Pancreas (tissue), 10 donors: ENCODE results near the gene SALL3. TPM values are rescaled to one million over a fixed set of nuclear protein-coding genes. Genes with fewer than 3 reads are reported as not detected.
"Not testable (repeated sequence)": the region's sequence is repeated elsewhere in the genome, so short reads cannot be mapped to it uniquely, and the experiment has no call there.

Source experiments
- ATAC-seq, 4 donors: fragments of 200-7000 bp; cut with Tn5 transposase; one replicate each; pipeline versions ENCODE4 v1.8.0 to v1.9.1; 2020; ENCODE audit warnings: mild to moderate bottlenecking in 4 of 4, moderate library complexity in 4 of 4
- DNase-seq, 6 donors: peaks; one replicate each; pipeline ENCODE4 v3.0.0-alpha.2; 2020
- FAIRE-seq: peaks from 2 replicates; lab custom pipeline; 2012; peaks lifted over from hg19 to GRCh38; lab: Jason Lieb, UNC
- H3K27ac ChIP-seq, 4 donors: fragments of 200-600 bp; sonication (generic); 1 replicate in 3 of 4; 2 replicates in 1 of 4; pipeline versions ENCODE4 v1.5.0 to v1.8.0; 2020
- H3K27me3 ChIP-seq, 4 donors: fragments of 200-600 bp; one replicate each; pipeline ENCODE4 v1.8.0; 2021
- H3K36me3 ChIP-seq, 3 donors: fragments of 200-600 bp; sonication (generic) in 1 of 3; one replicate each; pipeline versions ENCODE4 v1.5.0 to v1.8.0; 2020 to 2021
- H3K4me1 ChIP-seq, 3 donors: fragments of 200-600 bp; one replicate each; pipeline ENCODE4 v1.8.0; 2021
- H3K4me3 ChIP-seq, 4 donors: fragments of 200-600 bp; sonication (generic) in 2 of 4; one replicate each; pipeline versions ENCODE4 v1.5.0 to v1.8.0; 2020 to 2021
- H3K9me3 ChIP-seq, 4 donors: fragments of 200-600 bp; one replicate each; pipeline ENCODE4 v1.8.0; 2021
- WGBS, 2 donors: extraction: QIAGEN DNeasy Blood & Tissue Kit; methylation state at CpG; one replicate each; pipeline ENCODE4 v1.1.7; 2013; 5-methylcytosine and 5-hydroxymethylcytosine counted together
- intact Hi-C, 3 donors: fragments of 100-400 bp; cut with DNase I; formaldehyde crosslinking; loops; one replicate each; pipeline versions ENCODE4 v1.11.1 to v1.14.2; 2022
- polyA plus RNA-seq, 2 donors: library from polyadenylated mRNA; stranded (reverse); fragments of 200-250 nt; gene quantifications; one replicate each; pipeline ENCODE4 v1.2.3, GENCODE V29; 2013
- total RNA-seq, 6 donors: library from RNA; stranded (reverse); fragmentation: NEBNext Ultra II Directional in 4 of 6; extraction: Animal tissue kit (Norgen Biotek cat#: 25700) in 4 of 6; gene quantifications; one replicate each; pipeline versions ENCODE4 v1.2.1 to v1.2.4, GENCODE V29; 2021 to 2023
- TF ChIP-seq, protein P1 (sequence below), 4 donors: fragments of 200-600 bp; sonication (generic) in 3 of 4; IDR thresholded peaks; one replicate each; pipeline versions ENCODE4 v1.5.0 to v1.8.0; 2021; ENCODE audit warnings: antibody characterized with exemption in 4 of 4
- donor health status: healthy with polysubstance abuse.
- donor health status: DM: no; HTN: no; CAD: no; lungs with moderate emphysema.
- donor health status: DM: no; HTN: no; CAD: no.
- donor health status: control.
- donor health status: control.
- donor health status: Bipolar disorder and iron deficiency.
- donor health status: DM: yes; HTN: yes; CAD: no.
- donor health status: DM: no; HTN: no; CAD: no.
- donor health status: DM: no; HTN: no; CAD: no.
- donor health status: DM: yes; HTN: yes; CAD: no.

Gene SALL3
- total and polyA plus RNA-seq, 8 donors, result 0.03 TPM; not detected in 7

DNA sequence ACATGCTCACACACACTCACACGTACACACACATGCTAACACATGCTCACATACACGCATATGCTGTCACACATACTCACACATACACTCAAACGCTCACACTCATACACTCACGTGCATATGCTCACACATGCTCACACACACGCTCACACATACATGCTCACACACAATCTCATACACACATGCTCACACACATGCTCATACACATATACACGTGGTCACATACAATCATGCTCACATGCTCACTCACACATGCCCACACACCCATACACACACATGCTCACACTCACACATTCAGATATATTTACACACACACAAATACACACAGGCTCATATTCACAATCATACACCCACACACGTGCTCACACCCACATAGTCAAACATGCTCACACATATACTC is 17.5 kb upstream of the SALL3 start:
- 64 to 74% methylated on average over 7 of the region's 7 CpGs for WGBS, 2 donors
- no peak overlapping the region for H3K27ac ChIP-seq
- H3K27me3 ChIP-seq, result no peaks in the 10 kb centered on the region
- no peak for ATAC-seq
- no peaks in the 10 kb centered on the region for H3K4me1 ChIP-seq
- FAIRE-seq, result no peak
- no peak for DNase-seq
- H3K36me3 ChIP-seq, result no peaks in the 10 kb centered on the region
- H3K9me3 ChIP-seq, result no peaks in the 10 kb centered on the region
- intact Hi-C loops, result no loop called here
- H3K4me3 ChIP-seq, result no peak overlapping the region
- TF ChIP-seq, protein P1, sequence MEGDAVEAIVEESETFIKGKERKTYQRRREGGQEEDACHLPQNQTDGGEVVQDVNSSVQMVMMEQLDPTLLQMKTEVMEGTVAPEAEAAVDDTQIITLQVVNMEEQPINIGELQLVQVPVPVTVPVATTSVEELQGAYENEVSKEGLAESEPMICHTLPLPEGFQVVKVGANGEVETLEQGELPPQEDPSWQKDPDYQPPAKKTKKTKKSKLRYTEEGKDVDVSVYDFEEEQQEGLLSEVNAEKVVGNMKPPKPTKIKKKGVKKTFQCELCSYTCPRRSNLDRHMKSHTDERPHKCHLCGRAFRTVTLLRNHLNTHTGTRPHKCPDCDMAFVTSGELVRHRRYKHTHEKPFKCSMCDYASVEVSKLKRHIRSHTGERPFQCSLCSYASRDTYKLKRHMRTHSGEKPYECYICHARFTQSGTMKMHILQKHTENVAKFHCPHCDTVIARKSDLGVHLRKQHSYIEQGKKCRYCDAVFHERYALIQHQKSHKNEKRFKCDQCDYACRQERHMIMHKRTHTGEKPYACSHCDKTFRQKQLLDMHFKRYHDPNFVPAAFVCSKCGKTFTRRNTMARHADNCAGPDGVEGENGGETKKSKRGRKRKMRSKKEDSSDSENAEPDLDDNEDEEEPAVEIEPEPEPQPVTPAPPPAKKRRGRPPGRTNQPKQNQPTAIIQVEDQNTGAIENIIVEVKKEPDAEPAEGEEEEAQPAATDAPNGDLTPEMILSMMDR (IDR thresholded peaks at IDR 0.05), result no peak

DNA sequence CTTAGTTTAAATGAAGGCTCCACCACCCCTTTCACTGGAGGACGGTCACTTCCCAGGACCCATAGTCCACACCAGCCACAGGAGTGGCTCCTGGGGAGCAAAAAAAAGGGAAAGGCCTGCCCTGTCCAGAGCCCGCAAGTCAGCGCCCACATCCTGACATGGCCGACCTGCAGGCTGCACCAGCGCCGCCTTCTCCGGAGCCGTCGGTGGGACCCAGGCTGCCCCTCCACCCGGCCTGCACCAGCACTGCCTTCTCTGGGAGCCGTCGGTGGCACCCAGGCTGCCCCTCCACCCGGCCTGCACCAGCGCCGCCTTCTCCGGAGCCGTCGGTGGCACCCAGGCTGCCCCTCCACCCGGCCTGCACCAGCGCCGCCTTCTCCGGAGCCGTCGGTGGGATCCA is 14.9 kb upstream of the SALL3 start:
- FAIRE-seq, ATAC-seq, H3K27me3 ChIP-seq, intact Hi-C loops, H3K4me1 ChIP-seq, H3K27ac ChIP-seq, H3K36me3 ChIP-seq, H3K9me3 ChIP-seq, H3K4me3 ChIP-seq, DNase-seq: not testable (repeated sequence)
- WGBS, 2 donors, result 87 to 91% methylated on average over 21 to 24 of the region's 24 CpGs

DNA sequence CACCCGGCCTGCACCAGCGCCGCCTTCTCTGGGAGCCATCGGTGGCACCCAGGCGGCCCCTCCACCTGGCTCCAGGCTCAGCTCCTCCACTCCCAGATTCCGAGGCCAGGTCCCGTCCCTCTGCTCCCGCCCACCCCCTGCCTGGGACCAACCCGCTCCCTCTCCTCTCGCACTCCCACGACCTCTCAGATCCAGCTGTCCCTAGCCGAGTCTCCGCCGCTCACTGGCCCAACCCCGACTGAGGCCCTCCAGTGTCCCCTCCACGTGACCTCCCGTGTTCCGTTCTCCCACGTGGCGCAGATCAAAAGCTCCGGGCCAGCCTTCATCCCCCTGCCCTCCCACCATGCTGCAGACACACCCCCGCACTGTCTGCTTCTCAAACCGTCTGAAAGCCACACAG is 14.4 kb upstream of the SALL3 start:
- Histone ChIP-seq H3K4me3 (no peak overlapping the region), H3K27me3 (no peaks in the 10 kb centered on the region), H3K4me1 (no peaks in the 10 kb centered on the region), H3K9me3 (no peaks in the 10 kb centered on the region), H3K27ac (no peak overlapping the region), H3K36me3 (no peaks in the 10 kb centered on the region)
- TF ChIP-seq, protein P1 (IDR thresholded peaks at IDR 0.05), result no peak
- WGBS, 2 donors, result 76% methylated on average over 23 of the region's 23 CpGs
- intact Hi-C loops, result no loop called here
- no peak for DNase-seq
- FAIRE-seq, result no peak
- ATAC-seq, result no peak

DNA sequence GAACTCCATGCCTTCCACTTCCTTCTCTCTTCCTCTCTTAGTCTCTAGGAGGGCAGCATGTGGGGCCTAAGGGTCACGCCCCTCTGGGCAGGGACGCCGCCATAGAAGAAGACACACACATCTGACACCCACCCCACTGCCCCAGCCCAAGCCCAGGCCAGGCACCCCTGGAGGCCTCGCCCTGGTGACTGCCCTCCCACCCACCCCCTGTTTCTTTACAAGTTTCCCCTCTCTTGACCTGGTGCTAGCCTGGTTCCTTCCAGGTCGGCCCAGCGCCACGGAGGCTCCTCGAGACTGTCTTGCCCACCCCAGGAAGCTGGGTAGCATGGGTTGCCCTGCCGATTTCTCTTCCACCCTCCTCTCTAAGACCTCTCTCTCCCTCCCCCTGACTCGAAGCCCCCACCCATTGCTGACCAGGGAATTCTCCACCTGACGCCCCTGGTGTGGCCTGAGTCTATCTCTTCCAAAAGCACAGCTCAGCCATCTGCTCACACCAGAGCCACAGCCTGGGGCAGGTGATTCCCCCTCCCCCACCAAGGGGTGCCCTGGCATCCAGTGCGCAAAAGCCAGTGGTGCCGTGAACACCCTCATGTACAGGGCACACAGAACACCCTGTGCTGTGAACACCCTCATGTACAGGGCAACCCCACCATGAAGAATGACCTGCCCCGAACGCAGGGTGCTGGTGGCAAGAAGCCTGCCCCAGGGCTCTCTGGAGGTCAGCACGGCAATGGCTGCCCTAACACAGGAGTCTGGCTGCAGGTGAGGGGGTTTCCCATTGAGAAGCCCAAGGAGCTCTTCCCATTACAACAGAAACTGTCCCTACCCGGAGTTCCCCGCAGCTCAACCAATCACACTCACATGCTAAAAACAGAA is 13.5 kb upstream of the SALL3 start:
- Histone ChIP-seq H3K4me1 (no peaks in the 10 kb centered on the region), H3K9me3 (no peaks in the 10 kb centered on the region), H3K27ac (no peak overlapping the region), H3K4me3 (no peak overlapping the region), H3K36me3 (no peaks in the 10 kb centered on the region), H3K27me3 (no peaks in the 10 kb centered on the region)
- intact Hi-C loops, result no loop called here
- FAIRE-seq, result no peak
- TF ChIP-seq, protein P1 (IDR thresholded peaks at IDR 0.05), result no peak
- 71 to 77% methylated on average over 17 to 18 of the region's 18 CpGs for WGBS, 2 donors
- no peak for ATAC-seq
- DNase-seq, result no peak

DNA sequence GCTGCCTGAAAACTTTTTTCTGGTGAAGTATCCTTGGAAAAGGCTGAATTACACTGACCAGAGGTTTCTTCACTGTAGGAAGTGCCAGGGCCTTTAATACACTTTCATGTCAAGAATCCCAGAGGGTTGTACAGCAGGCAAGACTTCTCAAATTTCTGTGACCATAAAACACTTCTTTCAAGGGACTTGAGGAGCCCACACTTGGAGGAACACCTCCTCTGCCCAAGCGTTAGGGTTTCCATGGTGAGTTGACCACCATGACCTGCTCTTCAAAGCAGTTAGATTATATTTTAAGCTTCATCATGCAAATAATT is 12.9 kb upstream of the SALL3 start:
- FAIRE-seq, result no peak

More for the DNA sequence above, 12.9 kb upstream of the SALL3 start:
- H3K9me3 ChIP-seq, result no peaks in the 10 kb centered on the region
- no peak overlapping the region for H3K27ac ChIP-seq
- intact Hi-C loops, result no loop called here
- no peaks in the 10 kb centered on the region for H3K4me1 ChIP-seq
- no peaks in the 10 kb centered on the region for H3K27me3 ChIP-seq
- 78 to 79% methylated on average over 1 of the region's 1 CpG for WGBS, 2 donors
- H3K4me3 ChIP-seq, result no peak overlapping the region
- ATAC-seq (no peak), DNase-seq (no peak)
- TF ChIP-seq, protein P1 (IDR thresholded peaks at IDR 0.05), result no peak
- no peaks in the 10 kb centered on the region for H3K36me3 ChIP-seq
